ENCODE results near the gene ALPP.
"Not testable (repeated sequence)": the region's sequence is repeated elsewhere in the genome, so short reads cannot be mapped to it uniquely, and the experiment has no call there.

The ALPP gene

GRCh38 chr2:232422051-232422450 lies 43.5 kb downstream of the ALPP start:
- no peak for DNase-seq (ENCODE audit: low read depth in 2 of 2)

- not testable (repeated sequence) for DNase-seq (ENCODE audit: low read depth in 2 of 2)
These were observed 44.4 kb downstream of the ALPP start for GRCh38 chr2:232422996-232423395.

- not testable (repeated sequence) for DNase-seq (ENCODE audit: low read depth in 2 of 2)
These were observed 44.9 kb downstream of the ALPP start for GRCh38 chr2:232423407-232423806.

GRCh38 chr2:232431705-232432590 lies 53.4 kb downstream of the ALPP start:
- no peak for DNase-seq (ENCODE audit: low read depth in 2 of 2)

Data from stimulated activated CD8-positive, alpha-beta memory T cell treated with anti-CD3 and anti-CD28 coated beads, Interleukin-7, amount 100 ng/mL, for 4 hours (primary cell).